GM18526 (cell line): ENCODE results near the gene ABCA3.

ENCODE experiments used
- POLR2A ChIP-seq: IDR thresholded peaks from 3 replicates; pipeline ENCODE4 v1.6.1; 2011; ENCODE audit not compliant: insufficient read length; ENCODE audit errors: extremely low read depth

ABCA3 gene

DNA sequence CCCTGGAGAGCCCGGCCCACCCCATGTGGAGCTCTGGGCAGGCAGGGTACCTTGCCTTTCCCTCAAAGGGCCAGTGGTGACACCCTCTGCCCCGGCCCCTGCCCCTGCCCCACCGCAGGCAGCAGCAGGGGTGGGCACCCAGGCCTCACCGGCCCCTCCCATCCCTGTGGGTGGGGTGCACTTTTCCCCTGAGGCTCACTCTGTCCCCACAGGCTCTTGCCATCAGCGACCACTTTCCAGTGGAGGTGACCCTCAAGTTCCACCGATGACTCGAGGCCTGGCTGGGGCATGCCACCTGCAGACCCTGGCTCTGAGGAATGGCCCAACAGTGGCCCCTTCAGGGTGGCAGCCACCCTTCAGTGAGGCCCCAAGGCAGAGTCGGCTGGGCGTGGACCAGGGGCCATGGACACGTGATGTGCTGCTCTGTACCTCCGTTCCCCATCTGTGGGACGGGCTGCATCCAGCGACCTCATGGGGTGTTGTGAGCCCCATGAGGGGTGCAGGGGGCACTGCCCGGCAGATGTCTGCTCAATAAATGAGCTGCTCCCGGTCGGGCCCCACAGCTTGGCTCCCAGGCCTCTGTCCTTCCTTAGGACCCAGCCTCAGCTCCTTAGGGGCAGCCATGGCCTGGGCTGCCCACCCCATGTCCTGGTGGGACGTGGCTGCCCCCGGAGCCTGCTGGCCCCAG, 102.2 kb downstream of the ABCA3 start:
- TF ChIP-seq POLR2A: no peak

DNA sequence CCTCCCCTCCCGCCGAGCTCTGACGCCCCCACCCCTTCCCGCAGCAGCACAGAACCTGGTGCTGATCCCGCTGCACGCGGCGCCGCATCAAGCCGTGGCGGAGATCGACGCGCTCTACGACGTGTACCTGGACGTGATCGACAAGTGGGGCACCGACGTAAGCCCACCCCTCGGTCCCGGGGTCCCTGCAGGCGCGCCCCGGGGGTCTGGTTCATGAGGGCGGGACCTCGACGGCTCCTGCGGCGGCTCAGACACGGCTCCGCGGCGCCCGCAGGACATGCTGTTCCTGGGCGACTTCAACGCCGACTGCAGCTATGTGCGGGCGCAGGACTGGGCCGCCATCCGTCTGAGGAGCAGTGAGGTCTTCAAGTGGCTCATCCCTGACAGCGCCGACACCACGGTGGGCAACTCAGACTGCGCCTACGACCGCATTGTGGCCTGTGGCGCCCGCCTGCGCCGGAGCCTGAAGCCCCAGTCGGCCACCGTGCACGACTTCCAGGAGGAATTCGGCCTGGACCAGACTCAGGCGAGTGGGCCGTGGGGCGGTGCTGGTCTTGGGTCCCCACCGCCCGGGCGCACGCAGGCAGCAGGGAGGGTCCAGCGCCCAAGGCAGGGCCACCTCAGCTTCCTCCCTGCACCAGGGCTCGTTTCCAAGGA, 102.9 kb downstream of the ABCA3 start:
- no peak for TF ChIP-seq POLR2A

DNA sequence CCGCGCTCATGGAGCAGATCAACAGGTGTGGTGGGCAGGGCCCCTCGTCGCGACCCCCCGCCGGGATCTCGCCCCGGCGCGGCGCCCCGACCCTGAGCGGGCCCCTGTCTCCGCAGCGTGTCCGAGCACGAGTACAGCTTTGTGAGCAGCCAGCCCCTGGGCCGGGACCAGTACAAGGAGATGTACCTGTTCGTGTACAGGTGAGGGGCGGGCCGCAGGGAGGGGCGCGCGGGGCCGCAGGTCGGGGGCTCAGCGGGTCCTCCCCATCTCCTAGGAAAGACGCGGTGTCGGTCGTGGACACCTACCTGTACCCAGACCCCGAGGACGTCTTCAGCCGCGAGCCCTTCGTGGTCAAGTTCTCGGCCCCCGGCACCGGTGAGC, 103.4 kb downstream of the ABCA3 start:
- no peak for TF ChIP-seq POLR2A

DNA sequence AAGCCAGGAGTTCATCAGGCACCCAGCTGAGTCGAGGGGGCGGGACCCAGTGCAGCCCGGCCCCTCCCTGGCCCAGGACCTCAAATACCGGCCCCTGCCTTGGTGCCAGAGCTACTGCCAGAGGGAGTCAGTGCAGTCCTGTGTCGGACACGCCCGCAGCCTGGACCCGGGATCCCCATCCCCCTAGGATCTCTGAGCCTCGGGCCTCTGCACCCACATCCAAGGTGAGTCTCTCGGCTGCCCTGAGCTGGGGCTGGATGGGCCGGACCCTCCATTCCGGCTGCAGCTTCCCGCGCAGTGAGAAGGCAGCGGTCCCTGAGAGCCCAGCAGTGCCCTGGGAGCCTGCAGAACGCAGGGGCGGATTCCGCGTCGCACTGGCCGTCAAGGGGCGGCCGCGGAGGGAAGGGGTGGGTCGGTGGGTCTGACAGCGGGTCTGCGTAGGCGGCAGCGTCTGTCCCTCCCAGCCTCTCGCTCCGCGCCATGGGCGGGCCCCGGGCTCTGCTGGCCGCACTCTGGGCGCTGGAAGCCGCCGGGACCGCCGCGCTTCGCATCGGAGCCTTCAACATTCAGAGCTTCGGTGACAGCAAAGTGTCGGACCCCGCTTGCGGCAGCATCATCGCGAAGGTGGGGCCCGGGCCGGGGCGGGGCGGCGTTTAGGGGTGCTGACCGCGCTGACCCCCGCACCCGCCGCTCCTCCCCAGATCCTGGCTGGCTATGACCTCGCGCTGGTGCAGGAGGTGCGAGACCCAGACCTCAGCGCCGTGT, 104.0 kb downstream of the ABCA3 start, which contains the start of gene DNASE1L2:
Gene DNASE1L2, plus strand, starts transcription at position 108 of the 765 bp plus-strand sequence. Its CDS starts 373 bp downstream, at position 481.
- no peak for TF ChIP-seq POLR2A

DNA sequence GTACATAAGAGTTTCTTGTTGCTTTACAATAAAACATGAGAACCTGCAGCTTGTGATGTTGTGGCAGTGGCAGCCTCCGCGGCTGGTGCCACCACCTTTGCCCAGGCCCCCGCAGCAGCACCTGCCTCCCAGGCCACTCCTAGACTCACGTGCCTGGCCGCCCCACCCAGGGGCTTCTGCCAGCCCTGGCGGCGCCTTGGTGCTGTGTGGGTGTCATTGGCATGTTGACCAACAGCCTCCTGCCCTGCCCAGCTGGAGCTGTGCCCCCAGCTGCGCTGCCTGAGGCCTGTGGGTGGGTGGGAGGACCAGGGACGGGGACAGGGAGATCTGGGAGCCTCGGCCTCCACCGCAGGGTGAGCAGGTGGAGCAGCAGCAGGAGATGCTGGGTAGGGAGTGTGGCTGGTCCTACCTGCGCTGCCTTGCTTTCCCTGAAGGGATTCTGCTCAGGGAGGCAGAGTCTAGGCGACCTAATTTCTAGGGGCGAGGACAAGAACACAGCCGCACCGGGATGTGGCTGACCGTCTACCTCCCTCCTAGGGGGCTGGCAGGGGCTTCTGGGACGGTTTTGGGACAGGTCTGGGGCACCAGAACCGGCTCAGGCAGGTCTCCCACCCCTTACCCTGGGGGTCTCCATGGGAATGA, 104.7 kb downstream of the ABCA3 start:
- TF ChIP-seq POLR2A: no peak

DNA sequence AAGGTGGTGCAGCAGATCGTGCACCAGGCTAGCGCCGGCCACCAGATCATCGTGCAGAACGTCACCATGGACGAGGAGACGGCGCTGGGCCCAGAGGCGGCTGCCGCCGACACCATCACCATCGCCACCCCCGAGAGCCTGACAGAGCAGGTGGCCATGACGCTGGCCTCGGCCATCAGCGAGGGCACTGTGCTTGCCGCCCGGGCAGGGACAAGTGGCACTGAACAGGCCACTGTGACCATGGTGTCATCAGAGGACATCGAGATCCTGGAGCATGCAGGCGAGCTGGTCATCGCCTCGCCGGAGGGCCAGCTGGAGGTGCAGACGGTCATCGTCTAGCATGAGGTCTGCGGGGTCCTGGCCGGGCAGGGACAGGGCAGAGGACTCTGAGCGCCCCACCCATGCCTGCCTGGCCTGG, 105.3 kb downstream of the ABCA3 start:
- TF ChIP-seq POLR2A: no peak

DNA sequence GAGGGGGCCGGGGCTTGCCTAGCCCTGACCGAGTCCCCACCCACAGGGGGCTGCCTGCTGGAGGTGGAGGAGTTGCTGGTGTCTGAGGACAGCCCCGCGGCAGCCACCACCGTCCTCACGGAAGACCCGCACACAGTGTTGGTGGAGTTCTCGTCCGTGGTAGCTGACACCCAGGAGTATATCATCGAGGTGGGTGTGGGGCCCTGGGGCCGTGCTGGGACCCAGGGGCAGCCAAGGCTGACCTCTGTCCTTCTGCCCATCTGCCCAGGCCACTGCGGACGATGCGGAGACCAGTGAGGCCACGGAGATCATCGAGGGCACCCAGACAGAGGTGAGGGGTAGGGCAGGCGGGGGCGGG, 105.7 kb downstream of the ABCA3 start:
- TF ChIP-seq POLR2A: no peak

DNA sequence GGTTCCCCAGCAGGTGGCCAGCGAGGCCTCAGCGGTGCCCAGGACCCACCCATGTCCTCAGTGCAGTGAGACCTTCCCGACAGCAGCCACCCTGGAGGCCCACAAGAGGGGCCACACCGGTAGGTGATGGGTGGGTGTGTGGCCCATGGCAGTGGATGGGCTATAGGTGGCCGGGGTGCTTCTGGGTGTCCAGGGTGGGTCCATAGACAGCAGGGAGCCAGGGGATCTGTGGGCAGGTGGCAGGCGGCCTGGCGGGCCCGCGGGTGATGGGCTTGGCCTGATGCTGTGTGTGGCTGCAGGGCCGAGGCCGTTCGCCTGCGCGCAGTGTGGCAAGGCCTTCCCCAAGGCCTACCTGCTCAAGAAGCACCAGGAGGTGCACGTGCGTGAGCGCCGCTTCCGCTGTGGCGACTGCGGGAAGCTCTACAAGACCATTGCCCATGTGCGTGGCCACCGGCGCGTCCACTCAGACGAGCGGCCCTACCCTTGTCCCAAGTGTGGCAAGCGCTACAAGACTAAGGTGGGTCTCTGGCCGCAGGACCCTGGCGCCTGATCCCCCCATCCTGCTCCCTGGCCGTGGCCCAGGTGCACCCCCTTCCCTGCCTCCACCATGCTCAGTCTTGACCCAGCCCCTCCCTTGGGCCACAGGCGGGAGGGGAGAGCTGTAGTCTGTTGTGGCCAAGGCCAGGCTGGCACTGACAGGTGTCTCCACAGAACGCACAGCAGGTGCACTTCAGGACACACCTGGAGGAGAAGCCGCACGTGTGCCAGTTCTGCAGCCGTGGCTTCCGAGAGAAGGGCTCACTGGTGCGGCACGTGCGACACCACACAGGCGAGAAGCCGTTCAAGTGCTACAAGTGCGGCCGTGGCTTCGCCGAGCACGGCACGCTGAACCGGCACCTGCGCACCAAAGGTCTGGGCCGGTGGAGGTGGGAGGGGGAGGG, 106.4 kb downstream of the ABCA3 start:
- TF ChIP-seq POLR2A: no peak

DNA sequence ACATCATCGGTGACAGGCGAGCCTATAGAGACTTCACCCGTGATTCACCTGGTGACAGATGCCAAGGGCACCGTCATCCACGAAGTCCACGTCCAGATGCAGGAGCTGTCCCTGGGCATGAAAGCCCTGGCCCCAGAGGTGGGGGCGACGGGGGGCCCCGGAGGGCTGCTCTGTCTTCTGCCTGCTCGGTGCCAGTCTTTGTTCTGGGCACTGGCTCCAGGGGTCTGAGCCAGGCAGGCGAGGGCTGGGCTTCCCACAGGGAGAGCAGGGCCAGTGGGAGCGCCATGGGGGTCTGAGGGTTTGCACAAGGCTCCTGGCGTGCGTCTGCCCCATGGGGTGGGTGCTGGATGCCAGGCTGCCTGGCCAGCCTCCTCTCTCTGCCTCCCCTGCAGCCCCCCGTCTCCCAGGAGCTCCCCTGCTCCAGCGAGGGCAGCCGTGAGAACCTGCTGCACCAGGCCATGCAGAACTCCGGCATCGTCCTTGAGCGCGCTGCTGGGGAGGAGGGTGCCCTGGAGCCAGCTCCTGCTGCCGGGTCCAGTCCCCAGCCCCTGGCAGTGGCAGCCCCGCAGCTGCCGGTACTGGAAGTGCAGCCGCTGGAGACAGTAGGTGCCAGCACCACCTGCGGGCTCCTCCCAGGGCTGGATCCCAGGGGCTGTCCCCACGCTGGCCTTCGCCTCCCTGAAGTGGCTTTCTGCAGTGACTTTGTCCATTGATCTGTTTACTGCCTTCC, 107.3 kb downstream of the ABCA3 start:
- TF ChIP-seq POLR2A: no peak

DNA sequence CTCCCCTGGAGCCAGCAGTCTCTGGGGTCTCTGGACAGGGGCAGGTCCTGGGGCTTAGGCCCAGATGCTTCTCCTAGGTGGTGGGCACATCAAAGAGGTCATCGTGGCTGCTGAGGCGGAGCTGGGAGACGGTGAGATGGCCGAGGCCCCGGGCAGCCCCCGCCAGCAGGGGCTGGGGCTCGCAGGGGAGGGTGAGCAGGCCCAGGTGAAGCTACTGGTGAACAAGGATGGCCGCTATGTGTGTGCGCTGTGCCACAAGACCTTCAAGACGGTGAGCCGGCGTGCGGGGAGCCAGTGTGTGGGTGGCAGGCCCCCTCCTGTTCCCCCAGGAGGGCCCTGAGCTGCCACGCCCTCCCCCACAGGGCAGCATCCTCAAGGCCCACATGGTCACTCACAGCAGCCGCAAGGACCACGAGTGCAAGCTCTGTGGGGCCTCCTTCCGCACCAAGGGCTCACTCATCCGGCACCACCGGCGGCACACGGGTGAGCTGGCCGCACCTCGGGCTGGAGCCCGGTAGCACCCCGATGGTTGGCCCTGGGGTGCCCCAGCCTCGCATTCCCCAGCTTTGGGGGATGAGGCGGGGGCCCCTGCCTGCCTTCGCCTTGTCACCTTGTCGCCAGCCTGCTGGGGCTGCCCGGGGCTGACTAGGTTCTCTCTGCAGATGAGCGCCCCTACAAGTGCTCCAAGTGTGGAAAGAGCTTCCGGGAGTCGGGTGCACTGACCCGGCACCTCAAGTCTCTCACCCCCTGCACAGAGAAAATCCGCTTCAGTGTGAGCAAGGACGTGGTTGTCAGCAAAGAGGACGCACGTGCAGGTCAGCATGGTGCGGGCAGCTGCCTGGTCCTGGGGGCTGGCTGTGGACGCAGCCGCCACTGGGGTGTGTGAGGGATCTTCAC, 108.2 kb downstream of the ABCA3 start:
- no peak for TF ChIP-seq POLR2A

DNA sequence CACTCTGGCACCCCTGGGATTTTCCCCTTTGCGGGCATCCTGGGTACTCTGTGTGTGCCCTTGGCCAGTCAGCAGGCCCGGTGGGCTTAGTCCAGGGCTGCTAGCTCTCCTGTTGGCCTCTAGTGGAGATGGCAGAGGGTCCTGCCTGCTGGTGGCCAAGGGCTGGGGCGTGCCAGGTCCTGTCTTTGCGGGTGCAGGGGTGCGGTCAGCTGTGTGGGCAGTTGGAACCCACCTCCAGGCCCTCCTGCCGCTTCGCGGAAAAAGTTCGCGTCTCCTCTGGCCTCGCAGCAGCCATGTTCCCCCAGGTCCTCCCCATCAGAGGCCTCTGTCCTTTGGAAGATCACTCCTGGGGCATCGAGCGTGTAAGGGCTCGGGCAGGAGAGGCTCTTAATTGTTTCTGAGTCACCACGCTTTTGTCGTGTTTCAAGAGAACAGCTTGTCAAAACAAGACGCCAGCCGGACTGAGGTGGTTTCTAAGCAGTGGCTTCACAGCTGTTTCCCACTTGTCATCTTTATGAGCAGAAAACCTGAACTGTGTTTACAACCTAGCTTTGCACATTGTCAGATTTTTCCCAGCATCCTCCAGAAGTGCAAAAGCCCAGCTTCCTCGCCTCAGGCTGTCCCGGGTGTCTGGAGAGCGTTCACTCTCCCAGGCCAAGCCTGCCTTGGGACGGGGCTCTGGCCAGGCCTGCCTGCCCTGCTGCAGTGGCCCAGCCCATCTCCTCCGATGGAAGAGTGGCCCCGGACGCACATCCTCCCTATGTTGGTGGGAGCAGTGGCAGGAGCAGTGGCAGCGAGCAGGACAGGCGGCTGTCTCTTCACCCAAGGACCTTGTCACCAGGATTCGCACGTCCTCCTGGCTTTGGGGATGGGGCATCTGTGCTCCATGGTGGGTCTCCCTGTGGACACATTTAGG, 109.3 kb downstream of the ABCA3 start:
- no peak for TF ChIP-seq POLR2A

DNA sequence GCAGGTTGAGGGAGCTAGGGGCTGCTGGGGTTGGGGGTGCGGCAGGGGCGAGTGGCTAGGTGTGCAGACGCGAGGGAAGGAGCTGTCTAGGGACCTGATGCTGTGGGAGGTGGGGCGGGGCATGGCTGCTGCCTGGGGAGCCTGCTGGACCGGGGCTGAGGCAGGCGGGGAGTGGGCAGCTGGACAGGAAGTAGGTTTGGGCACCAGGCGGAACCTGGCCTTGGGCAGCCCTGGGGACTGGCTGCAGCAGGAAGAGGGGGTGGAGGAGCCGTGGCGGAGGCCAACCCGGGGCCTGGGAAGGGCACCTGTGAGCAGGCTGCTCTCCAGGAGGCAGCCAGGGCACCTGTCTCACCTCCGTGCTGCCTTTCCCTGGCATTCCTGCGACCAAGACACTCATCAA, 110.2 kb downstream of the ABCA3 start:
- no peak for TF ChIP-seq POLR2A
